GM21576 (cell line): ENCODE results near the gene EEF2K.
"Not testable (repeated sequence)": the region's sequence is repeated elsewhere in the genome, so short reads cannot be mapped to it uniquely, and the experiment has no call there.

ENCODE experiments used
- ATAC-seq: cut with Tn5 transposase; IDR thresholded peaks from one replicate; pipeline ENCODE4 v1.9.1; 2021; ENCODE audit warnings: mild to moderate bottlenecking, moderate library complexity; ENCODE audit not compliant: unreplicated experiment

The EEF2K gene

GRCh38 chr16:22291860-22292318 lies 85.8 kb downstream of the EEF2K start:
- ATAC-seq, result no peak

- no peak for ATAC-seq
Measured at GRCh38 chr16:22292320-22292719, 86.2 kb downstream of the EEF2K start.

GRCh38 chr16:22293137-22294106 lies 87.3 kb downstream of the EEF2K start:
- ATAC-seq, result no peak

- ATAC-seq, result no peak
Measured at GRCh38 chr16:22296225-22297113, 90.4 kb downstream of the EEF2K start.

- peak; percentile 77 for ATAC-seq
Measured at GRCh38 chr16:22297114-22297870, 91.2 kb downstream of the EEF2K start, which contains the start of gene POLR3E. Gene POLR3E (plus strand): TSS chr16:22297409. CDS start chr16:22302969, 5,560 bp downstream.

- peak; percentile 32 for ATAC-seq
Measured at GRCh38 chr16:22297871-22298733, 92.0 kb downstream of the EEF2K start.

GRCh38 chr16:22299036-22299435 lies 93.0 kb downstream of the EEF2K start:
- no peak for ATAC-seq

- no peak for ATAC-seq
Measured at GRCh38 chr16:22300427-22301071, 94.5 kb downstream of the EEF2K start.

GRCh38 chr16:22301423-22301822 lies 95.3 kb downstream of the EEF2K start:
- not testable (repeated sequence) for ATAC-seq

GRCh38 chr16:22302776-22303363 lies 96.8 kb downstream of the EEF2K start:
- ATAC-seq, result no peak

GRCh38 chr16:22304411-22304810 lies 98.3 kb downstream of the EEF2K start:
- ATAC-seq, result no peak

GRCh38 chr16:22306788-22307187 lies 100.7 kb downstream of the EEF2K start:
- no peak for ATAC-seq

- no peak for ATAC-seq
Measured at GRCh38 chr16:22307838-22308237, 101.8 kb downstream of the EEF2K start.

- no peak for ATAC-seq
Measured at GRCh38 chr16:22308824-22309520, 102.9 kb downstream of the EEF2K start.

GRCh38 chr16:22311520-22311919 lies 105.4 kb downstream of the EEF2K start:
- ATAC-seq, result no peak

- no peak for ATAC-seq
Measured at GRCh38 chr16:22312897-22313781, 107.1 kb downstream of the EEF2K start.

- ATAC-seq, result no peak
Measured at GRCh38 chr16:22313876-22314470, 107.9 kb downstream of the EEF2K start.
